ENCODE results near the gene PTTG1IP.
A peak's percentile ranks its signal among the peaks of the same experiment; 100 is the strongest.

Gene PTTG1IP

GRCh38 chr21:44908908-44909307 lies 35.4 kb upstream of the PTTG1IP start:
- no peak for DNase-seq

DNA sequence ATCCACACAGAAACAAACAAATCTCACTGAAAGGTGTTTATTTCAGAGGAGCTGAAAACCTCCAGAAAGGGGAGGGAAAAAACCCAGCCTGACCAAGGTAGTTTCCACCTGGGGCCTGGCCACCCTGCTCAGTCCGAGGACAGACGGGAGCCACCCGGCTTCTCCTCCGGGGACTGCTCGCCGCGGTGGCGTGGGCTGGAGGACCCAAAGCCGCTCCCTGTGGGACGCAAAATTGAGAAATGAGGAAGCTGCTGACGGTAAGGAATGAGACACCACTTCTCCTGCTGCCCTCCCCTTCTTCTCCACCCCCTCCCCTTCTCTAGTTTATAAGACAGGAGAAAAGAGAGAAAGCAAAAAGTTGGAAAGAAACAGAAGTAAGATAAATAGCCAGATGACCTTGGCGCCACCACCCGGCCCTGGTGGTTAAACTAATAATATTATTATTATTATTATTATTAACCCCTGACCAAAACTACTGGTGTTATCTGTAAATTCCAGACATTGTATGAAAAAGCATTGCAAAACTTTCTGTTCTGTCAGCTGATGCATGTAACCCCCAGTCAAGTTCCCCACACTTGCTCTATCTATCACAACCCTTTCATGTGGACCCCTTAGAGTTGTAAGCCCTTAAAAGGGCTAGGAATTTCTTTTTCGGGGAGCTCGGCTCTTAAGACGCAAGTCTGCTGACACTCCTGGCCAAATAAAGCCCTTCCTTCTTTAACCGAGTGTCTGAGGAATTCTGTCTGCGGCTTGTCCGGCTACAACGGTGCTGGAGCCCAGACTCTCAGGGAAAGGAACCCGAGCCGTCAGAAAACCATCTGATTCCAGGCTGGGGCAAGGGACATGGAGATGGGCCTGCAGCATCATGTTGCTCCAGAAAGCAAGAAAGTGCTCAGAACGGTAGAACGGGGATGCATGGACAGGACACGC lies 34.7 kb upstream of the PTTG1IP start:
- DNase-seq, result peak; percentile 43

DNA sequence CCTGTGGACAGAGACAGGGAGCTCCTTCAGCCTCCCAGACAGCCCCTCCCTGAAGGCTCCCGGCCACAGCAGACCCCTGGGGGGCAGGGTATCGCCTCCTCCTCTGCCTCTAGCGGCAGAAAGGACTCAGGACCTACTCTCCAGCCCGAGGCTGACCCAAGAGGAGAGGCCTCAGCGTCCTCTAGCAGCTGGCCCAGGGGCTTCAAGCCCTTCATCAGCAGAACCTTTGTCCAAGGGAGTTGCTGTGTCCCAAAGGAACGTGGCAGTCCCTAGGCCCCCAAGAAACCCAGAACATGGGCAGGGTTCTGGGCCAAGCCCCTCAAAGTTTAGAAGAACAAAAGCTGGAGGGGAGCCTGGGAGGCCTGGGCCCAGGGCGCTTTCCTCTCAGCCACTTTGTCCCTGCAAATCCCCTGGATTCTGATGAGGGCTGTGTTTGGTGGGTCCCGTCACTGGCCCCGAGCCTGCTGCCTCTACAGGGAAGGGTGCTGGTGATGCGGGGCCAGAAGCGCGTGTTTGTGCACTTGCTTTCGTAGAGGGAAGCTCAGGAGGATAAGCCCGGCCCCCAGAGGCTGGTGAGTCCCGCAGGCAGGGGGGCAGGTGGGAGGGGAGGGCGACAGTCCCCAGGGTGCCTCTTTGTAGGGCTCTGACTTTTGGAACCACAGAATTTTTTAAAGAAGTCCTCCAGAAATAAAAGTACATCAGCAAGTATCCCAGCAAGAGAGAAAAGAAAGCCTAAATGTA lies 33.9 kb upstream of the PTTG1IP start:
- DNase-seq, result no peak

- DNase-seq, result no peak
These were observed 32.2 kb upstream of the PTTG1IP start for GRCh38 chr21:44905728-44906090.

DNA sequence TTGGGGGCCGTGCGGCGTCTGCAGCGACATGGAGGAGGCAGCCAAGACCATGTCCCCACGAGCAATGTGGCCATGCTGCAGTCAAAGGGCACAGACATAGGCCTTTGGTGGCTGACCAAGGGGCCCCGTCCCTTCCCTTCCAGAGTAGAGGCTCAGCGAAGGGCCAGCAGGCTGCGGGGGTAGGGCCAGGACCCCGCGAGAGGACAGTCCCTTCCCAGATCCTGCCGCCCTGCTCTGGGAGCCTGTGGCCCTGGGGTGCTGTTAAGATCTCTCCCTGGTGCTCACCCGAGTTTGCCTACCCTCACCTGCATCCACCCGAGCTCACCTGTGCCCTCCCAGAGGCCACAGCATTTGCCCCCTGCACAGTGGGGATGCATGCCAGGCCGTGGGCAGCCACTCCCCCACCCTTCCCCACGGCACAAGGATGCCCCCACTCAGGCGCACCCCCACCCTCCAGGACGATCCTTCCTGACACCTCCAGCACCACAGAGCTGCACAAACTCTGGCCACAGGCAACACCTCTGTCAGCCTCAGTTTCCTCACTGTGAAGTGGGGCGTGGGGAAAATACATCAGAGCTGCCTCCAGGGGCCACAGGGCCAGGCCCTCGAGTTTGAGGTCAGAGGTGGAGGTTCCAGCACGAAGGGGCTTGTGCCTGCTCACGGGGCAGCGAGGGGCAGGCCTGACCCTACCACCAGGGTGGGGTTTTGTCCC lies 31.7 kb upstream of the PTTG1IP start:
- DNase-seq, result no peak

- DNase-seq, result no peak
These were observed 30.8 kb upstream of the PTTG1IP start for GRCh38 chr21:44904141-44904923.

- no peak for DNase-seq
These were observed 30.2 kb upstream of the PTTG1IP start for GRCh38 chr21:44903689-44904088.

DNA sequence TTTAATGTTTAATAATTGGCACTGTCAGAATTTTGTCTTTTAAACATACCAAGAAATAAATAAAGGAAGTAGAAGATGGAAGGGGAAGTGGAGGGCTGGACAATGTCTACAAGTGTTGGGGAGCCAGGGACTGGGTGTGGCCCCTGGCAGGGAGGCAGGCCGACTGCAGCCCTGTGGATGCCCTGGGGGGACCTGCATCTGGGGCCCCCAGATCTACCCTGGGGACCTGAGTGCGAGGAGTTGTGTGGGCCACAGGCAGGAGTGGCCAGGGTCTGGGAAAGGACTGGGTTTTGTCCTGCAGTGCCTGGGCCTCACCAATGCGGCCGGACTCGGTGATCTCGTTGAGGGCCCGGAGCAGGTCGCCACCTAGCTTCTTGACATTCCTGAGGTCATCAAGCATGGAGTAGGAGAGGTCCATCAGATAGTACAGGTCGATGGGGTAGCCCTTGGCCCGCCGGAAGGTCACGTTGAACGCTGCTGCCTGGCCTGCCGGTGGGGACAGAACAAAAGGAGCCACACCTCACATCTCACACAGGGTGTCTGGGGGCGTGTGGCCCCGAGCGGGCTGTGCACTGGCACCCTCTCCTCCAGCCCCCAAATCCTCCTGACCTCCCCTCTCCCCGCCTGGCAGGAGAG lies 29.7 kb upstream of the PTTG1IP start:
- DNase-seq, result no peak

DNA sequence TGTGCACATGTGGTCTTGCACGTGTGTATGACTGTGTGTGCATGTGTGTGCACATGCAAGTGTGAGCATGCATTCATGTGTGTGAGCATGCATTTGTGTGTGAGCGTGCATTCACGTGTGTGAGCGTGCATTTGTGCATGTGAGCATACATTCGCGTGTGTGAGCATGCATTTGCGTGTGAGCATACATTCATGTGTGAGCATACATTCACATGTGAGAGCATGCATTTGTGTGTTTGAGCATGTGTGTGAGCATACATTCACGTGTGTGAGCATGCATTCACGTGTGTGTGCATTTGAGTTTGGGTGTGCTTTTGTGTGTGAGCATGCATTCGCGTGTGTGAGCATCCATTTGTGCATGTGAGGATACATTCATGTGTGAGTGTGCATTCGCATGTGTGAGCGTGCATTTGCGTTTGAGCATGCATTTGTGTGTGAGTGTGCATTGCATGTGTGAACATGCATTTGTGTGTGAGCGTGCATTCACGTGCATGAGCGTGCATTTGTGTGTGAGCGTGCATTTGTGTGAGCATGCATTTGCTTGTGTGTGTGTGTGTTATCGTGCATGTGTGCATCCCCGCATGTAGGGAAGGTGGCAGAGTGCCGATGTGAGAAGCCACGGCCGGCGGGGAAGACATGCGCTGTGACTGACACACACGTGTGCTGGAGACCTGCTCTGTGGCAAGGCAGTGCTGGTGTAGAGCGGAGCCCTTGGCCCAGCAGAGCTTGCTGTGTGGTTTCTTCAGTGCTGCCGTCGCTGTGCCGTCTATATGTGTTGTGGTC lies 29.0 kb upstream of the PTTG1IP start:
- no peak for DNase-seq

- DNase-seq, result no peak
These were observed 28.0 kb upstream of the PTTG1IP start for GRCh38 chr21:44901391-44902074.

DNA sequence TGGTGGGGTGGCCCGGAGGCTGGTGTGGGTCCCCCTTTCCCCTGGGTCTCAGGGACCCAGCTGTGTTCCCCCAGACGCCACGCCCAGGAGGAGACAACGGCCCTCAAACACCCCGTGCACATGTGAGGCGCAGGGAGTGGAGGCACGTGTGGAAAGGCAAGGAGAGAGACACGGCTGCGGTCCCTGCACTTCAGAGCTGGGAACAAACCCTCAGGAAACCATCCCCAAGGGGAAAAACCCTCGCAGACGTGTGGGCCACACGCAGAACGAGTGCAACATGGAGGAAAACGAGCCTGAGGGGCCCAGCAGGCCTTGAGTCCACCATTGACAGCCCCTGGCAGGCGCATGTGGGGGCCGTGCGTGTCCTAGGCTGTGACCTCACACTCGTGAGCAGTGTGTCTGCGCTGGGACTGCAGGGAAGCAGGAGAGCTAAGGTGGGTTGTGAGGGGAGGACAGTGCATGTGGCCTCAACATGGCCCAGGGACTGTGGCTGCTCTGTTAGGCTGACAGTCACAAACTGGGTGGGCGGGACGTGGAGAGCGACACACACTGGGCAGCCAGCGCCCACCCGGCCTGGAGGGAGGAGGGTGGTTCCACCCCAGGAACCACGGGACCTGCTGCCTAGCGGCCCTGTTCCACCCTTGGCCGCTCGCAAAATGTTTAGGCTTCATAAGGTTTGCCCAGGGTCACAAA lies 27.2 kb upstream of the PTTG1IP start:
- no peak for DNase-seq

DNA sequence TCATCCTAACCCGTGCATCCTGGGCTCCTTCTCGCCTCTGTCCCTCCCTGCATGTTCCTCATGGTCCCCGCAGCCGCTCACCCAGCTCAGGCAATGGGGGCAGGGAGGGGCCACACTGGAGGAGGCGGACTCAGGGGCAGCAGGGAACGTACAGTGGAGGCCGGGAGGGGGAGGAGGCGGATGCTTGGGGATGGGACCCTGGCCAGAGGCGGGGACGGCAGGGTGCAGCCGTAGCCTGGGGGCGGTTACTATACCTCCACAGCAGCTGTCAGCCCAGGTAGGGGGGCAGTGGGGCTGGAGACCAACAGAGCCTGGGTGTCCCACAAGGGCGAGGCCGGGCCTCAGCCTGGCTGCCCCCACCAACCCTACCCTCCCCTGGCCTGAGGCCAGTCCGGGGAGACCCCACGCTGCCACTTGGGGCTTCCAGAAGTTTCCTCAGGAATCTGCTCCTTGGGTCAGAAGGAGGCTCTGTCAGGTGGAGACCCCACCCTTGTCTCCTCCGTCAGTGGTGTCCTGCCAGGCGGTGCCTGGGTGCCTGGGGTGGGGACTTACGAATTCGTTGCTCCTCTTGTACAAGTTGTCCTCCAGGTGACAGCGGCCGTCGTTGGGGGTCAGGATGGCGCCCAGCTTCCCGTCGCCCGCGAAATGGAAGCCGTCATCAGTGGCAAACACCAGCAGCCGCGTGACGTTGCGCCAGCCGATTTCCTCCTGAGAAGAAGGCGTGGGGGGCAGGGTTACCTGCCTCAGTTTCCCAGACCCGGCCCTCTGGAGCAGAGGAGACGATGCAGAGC lies 26.5 kb upstream of the PTTG1IP start:
- no peak for DNase-seq

GRCh38 chr21:44898851-44899767 lies 25.6 kb upstream of the PTTG1IP start:
- no peak for DNase-seq

DNA sequence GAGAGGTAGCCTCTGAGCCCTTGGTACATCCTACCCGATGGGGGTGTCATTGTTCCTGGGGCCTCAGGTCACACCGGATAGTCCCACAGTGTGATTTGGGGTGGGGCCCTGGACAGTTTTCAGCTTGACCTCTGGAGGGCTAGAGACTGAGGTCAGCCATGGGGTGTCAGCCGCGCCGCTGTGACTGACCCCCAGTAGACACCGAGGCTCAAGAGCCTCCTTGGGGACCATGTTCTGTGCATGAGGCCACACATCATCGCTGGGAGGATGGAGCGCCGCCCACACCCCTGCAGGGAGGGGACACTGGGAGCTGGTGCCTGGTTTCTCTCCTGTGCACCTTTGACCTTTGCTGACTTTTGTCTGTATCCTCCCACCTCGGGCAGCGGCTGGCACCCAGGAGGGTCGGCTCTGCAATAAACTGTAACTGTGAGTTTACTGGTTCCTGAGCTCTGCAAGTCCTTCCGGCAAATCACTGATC lies 24.6 kb upstream of the PTTG1IP start:
- no peak for DNase-seq

DNA sequence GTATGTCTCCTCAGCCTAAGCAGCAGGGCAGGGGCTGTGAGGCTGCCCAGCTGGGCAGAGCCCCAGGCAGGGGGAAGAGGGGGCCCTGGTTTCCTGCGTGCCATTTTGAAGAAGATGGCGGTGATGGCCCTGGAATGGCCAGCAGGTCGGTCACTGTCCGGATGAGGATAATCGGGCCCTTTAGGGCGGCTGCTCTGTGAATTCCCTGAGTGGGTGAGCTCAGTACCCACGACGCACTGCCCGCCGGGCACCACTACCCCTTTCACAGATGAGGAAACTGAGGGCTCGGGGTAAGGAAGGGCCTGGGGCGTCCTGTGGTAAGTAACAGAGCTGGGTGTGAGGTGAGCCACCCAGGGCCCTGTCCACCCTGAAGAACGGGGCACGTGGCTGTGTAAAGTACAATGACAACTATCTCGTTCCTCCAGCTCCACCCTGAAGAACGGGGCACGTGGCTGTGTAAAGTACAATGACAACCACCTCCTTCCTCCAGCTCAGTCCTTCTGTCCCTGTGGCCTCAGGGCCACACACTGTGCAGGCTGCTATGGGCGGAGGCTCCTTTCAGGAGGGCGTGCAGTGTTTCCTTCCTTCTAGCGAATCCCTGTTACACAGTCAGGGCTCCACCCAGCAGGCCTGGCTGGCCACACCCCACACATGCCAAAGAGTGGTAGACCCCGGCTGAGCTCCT lies 24.0 kb upstream of the PTTG1IP start:
- no peak for DNase-seq

DNA sequence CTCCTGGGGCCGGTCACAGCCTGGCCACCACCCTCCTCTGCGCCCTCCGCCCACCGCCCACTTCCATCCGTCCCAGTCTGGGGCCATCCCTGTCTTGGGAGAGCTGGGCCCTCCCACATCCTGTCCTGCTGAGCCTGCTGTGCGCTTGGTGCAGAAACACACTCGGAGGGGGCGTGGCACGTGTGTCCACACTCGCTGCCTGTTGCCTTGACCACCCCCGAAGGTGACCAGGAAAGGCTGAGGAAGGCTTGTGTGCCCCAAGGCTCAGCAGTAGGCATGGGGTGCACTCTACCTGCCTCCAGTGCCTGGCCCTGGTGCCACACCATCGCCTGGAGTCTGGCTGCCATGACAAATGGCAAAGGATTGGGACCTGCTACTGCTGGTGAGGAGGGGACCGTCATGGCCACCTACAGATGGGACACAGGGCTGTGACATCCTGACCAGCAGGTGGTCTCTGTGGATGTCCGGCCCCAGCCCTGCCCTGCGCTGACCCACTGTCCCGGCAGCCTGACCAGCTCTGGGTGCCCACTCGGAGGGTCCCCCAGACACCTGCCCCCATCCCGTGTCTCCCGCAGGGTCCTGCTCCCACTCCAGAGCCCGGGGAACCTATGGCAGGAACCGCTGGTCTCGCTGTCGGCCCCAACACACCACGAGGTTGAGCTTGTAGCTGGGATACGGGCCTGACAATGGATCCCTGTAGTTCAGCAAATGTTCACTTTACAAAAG lies 23.2 kb upstream of the PTTG1IP start:
- DNase-seq, result no peak

- no peak for DNase-seq
These were observed 22.4 kb upstream of the PTTG1IP start for GRCh38 chr21:44895859-44896258.
